SK-N-SH (cell line): ENCODE results near the gene SRP19. TPM values are rescaled to one million over a fixed set of nuclear protein-coding genes. Genes with fewer than 3 reads are reported as not detected.

Experiments
- CTCF ChIA-PET: fragments of 300-600, 350-600 bp; formaldehyde crosslinking; extraction: SDS; loops from one replicate; lab custom pipeline; 2021; lab: Yijun Ruan, JAX
- POLR2A ChIA-PET: fragments of 350-600 bp; sonication (Branson Sonifier 250); formaldehyde crosslinking; extraction: SDS; loops from one replicate; lab custom pipeline; 2020; ENCODE audit warnings: antibody characterized with exemption, inconsistent platforms; lab: Yijun Ruan, JAX
- DNase-seq: peaks from one replicate; pipeline ENCODE4 v3.0.0; 2012
- H2AFZ ChIP-seq: fragments of 200-600 bp; sonication (generic); 2 replicates; pipeline ENCODE4 v1.8.1; 2016; ENCODE audit warnings: antibody characterized with exemption, mild to moderate bottlenecking, low read depth
- H3F3A ChIP-seq: fragments of 200-600 bp; sonication (generic); replicated peaks from 2 replicates; pipeline ENCODE3; 2016; ENCODE audit warnings: antibody characterized with exemption, mild to moderate bottlenecking; ENCODE audit not compliant: insufficient read depth
- H3K27ac ChIP-seq, 2 experiments: fragments of 200-500 bp in 1 of 2; fragments of 200-600 bp in 1 of 2; sonication (Bioruptor generic) in 1 of 2; sonication (generic), shearing (Covaris generic) in 1 of 2; 2 replicates each; pipeline versions ENCODE4 v1.5.1 to v1.6.1; 2014 to 2016; ENCODE audit warnings: low read depth in 2 of 2, inconsistent platforms in 1 of 2, low read length in 1 of 2, mild to moderate bottlenecking in 1 of 2, mixed read lengths in 1 of 2
- H3K27me3 ChIP-seq: fragments of 200-600 bp; sonication (generic), shearing (Covaris generic); 2 replicates; pipeline ENCODE4 v1.6.1; 2016; ENCODE audit warnings: mixed run types; ENCODE audit not compliant: insufficient read depth
- H3K36me3 ChIP-seq, 2 experiments: fragments of 200-500 bp in 1 of 2; fragments of 200-600 bp in 1 of 2; sonication (Bioruptor generic) in 1 of 2; sonication (generic) in 1 of 2; replicated peaks in 1 of 2; 2 replicates each; pipeline versions ENCODE3 to v1.5.1; 2014 to 2016; ENCODE audit warnings: low read length in 1 of 2, mild to moderate bottlenecking in 1 of 2; ENCODE audit not compliant: insufficient read depth in 2 of 2, control insufficient read depth in 1 of 2
- H3K4me1 ChIP-seq, 2 experiments: fragments of 200-500 bp in 1 of 2; fragments of 200-600 bp in 1 of 2; sonication (Bioruptor generic) in 1 of 2; sonication (generic), shearing (Covaris generic) in 1 of 2; 2 replicates each; pipeline versions ENCODE4 v1.5.1 to v1.6.1; 2014 to 2016; ENCODE audit warnings: low read depth in 1 of 2, low read length in 1 of 2, mixed run types in 1 of 2; ENCODE audit not compliant: insufficient read depth in 2 of 2, control insufficient read depth in 1 of 2
- H3K4me2 ChIP-seq: fragments of 200-600 bp; sonication (generic), shearing (Covaris generic); 2 replicates; pipeline ENCODE4 v1.6.1; 2017; ENCODE audit warnings: mixed run types
- H3K4me3 ChIP-seq, 2 experiments: fragments of 200-500 bp in 1 of 2; fragments of 200-600 bp in 1 of 2; sonication (Bioruptor generic) in 1 of 2; sonication (generic), shearing (Covaris generic) in 1 of 2; 2 replicates each; pipeline versions ENCODE4 v1.5.1 to v1.8.1; 2014 to 2016; ENCODE audit warnings: low read depth in 2 of 2, inconsistent platforms in 1 of 2, low read length in 1 of 2, mild to moderate bottlenecking in 1 of 2, mixed read lengths in 1 of 2, moderate library complexity in 1 of 2
- H3K79me2 ChIP-seq: fragments of 200-600 bp; sonication (generic); 2 replicates; pipeline ENCODE4 v1.8.1; 2017; ENCODE audit warnings: mild to moderate bottlenecking; ENCODE audit not compliant: insufficient read depth
- H3K9ac ChIP-seq: fragments of 200-600 bp; sonication (generic); 2 replicates; pipeline ENCODE4 v1.6.1; 2017; ENCODE audit warnings: mixed run types
- H3K9me2 ChIP-seq: fragments of 200-600 bp; sonication (generic); 2 replicates; pipeline ENCODE4 v1.6.1; 2017; ENCODE audit warnings: mixed run types
- H3K9me3 ChIP-seq: fragments of 200-600 bp; sonication (generic); 2 replicates; pipeline ENCODE4 v1.6.1; 2017; ENCODE audit warnings: mixed run types, mild to moderate bottlenecking, moderate library complexity
- H4K20me1 ChIP-seq: fragments of 200-600 bp; sonication (generic); 2 replicates; pipeline ENCODE4 v1.6.1; 2017; ENCODE audit warnings: mild to moderate bottlenecking, mixed run types; ENCODE audit not compliant: insufficient read depth
- EP300 ChIP-seq, 2 experiments: IDR thresholded peaks; 2 replicates each; pipeline versions ENCODE4 v1.4.0 to v1.6.1; 2012; ENCODE audit warnings: borderline replicate concordance in 1 of 2, low read depth in 1 of 2, low read length in 1 of 2
- FOSL2 ChIP-seq: IDR thresholded peaks from 2 replicates; pipeline ENCODE4 v1.4.0; 2012; ENCODE audit warnings: low read depth, mild to moderate bottlenecking, moderate library complexity, borderline replicate concordance
- FOXJ3 ChIP-seq: sonication (generic); formaldehyde crosslinking; IDR thresholded peaks from 2 replicates; pipeline ENCODE4 v1.5.1; 2020; ENCODE audit warnings: mild to moderate bottlenecking, missing genetic modification reagents
- GABPA ChIP-seq: IDR thresholded peaks from 2 replicates; pipeline ENCODE4 v1.4.0; 2012; ENCODE audit warnings: low read depth, mild to moderate bottlenecking
- GATA2 ChIP-seq: sonication (generic); formaldehyde crosslinking; IDR thresholded peaks from 2 replicates; pipeline ENCODE4 v1.5.0; 2020; ENCODE audit warnings: mild to moderate bottlenecking, missing genetic modification reagents
- MEF2A ChIP-seq: IDR thresholded peaks from 2 replicates; pipeline ENCODE4 v1.4.0; 2012; ENCODE audit warnings: low read depth, borderline replicate concordance
- MXI1 ChIP-seq: IDR thresholded peaks from 2 replicates; pipeline ENCODE4 v1.6.1; 2012; ENCODE audit warnings: mild to moderate bottlenecking, low read depth, low read length, improper control_type of control experiment
- NRF1 ChIP-seq: IDR thresholded peaks from 2 replicates; pipeline ENCODE4 v1.6.1; 2012; ENCODE audit warnings: low read depth, mild to moderate bottlenecking, low read length
- RAD21 ChIP-seq: IDR thresholded peaks from 2 replicates; pipeline ENCODE4 v1.6.1; 2012; ENCODE audit warnings: mild to moderate bottlenecking, low read length
- RCOR1 ChIP-seq: fragments of 150-350 bp; IDR thresholded peaks from 2 replicates; pipeline ENCODE4 v1.6.1; 2017; ENCODE audit warnings: antibody characterized with exemption, low read length
- RFX5 ChIP-seq: IDR thresholded peaks from 2 replicates; pipeline ENCODE4 v1.6.1; 2012; ENCODE audit warnings: mild to moderate bottlenecking, improper control_type of control experiment, low read length
- RXRA ChIP-seq: IDR thresholded peaks from 2 replicates; pipeline ENCODE4 v1.4.0; 2012; ENCODE audit warnings: low read depth, mild to moderate bottlenecking, borderline replicate concordance
- TAF1 ChIP-seq: IDR thresholded peaks from 2 replicates; pipeline ENCODE4 v1.6.1; 2012; ENCODE audit warnings: low read depth, mild to moderate bottlenecking, low read length, moderate library complexity, borderline replicate concordance
- WGBS: methylation state at CpG from one replicate; pipeline ENCODE4 v1.1.6; 2017; ENCODE audit warnings: low lambda C conversion rate; 5-methylcytosine and 5-hydroxymethylcytosine counted together
- polyA plus RNA-seq, 3 experiments: library from polyadenylated mRNA; depleted of rRNA; stranded (reverse); fragments of >200 nt; gene quantifications; 2 replicates each; pipeline ENCODE4 v1.2.3, GENCODE V29; 2012
- TF ChIP-seq, protein P1 (sequence below): IDR thresholded peaks from 2 replicates; pipeline ENCODE4 v1.4.0; 2012; ENCODE audit warnings: low read depth, borderline replicate concordance
- TF ChIP-seq, protein P2 (sequence below): IDR thresholded peaks from 2 replicates; pipeline ENCODE4 v1.4.0; 2012; ENCODE audit warnings: low read depth
- TF ChIP-seq, protein P3 (sequence below): IDR thresholded peaks from 2 replicates; pipeline ENCODE4 v1.4.0; 2012; ENCODE audit warnings: low read depth, borderline replicate concordance
- TF ChIP-seq, protein P4 (sequence below): IDR thresholded peaks from 2 replicates; pipeline ENCODE4; 2012
- TF ChIP-seq, protein P5 (sequence below): fragments of 150-350 bp; IDR thresholded peaks from 2 replicates; pipeline ENCODE4 v1.6.1; 2016; ENCODE audit warnings: mild to moderate bottlenecking, low read depth, low read length

Gene SRP19
- polyA plus RNA-seq, 1 of the 3 experiments (the other 2 are of a cell fraction): 46.4 TPM

DNA sequence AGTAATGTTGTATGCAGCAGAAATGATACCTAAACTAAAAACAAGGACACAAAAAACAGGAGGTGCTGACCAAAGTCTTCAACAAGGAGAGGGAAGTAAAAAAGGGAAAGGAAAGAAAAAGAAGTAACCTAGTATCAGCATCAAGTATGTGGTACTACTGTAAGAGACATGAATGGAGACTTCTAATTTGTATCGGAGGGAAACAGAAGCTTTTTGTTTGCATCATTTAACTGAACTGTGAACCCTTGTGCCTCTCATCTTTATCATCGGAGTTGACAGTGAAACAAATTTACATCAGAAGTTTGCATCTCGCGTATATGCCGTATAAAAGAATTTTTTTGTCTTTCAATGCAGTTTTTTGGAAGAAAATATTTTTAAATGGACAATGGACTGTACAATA, 6.3 kb downstream of the SRP19 start:
- Histone ChIP-seq H3K36me3 (peaks cover 57 to 86% of the 10 kb centered on the region in 2 experiments), H3F3A (peaks cover 9% of the 10 kb centered on the region), H3K27me3 (no peaks in the 10 kb centered on the region), H3K79me2 (peaks cover 59% of the 10 kb centered on the region), H4K20me1 (peaks cover 16% of the 10 kb centered on the region), H3K9me3 (no peaks in the 10 kb centered on the region), H3K27ac (no peak overlapping the region), H3K9ac (no peak overlapping the region), H3K4me3 (no peak overlapping the region), H3K9me2 (no peaks in the 10 kb centered on the region), H3K4me2 (no peak overlapping the region), H3K4me1 (peaks cover 11 to 15% of the 10 kb centered on the region in 2 experiments; a peak in 3 of 4 replicates), H2AFZ (no peak overlapping the region)
- DNase-seq: no peak
- TF ChIP-seq MXI1 (no peak), RCOR1 (no peak), GABPA (no peak), RFX5 (no peak), TAF1 (no peak), NRF1 (no peak), FOXJ3 (CRISPR knock-in tag) (no peak), GATA2 (CRISPR knock-in tag) (no peak), RXRA (no peak), RAD21 (no peak)
- TF ChIP-seq, protein P1, sequence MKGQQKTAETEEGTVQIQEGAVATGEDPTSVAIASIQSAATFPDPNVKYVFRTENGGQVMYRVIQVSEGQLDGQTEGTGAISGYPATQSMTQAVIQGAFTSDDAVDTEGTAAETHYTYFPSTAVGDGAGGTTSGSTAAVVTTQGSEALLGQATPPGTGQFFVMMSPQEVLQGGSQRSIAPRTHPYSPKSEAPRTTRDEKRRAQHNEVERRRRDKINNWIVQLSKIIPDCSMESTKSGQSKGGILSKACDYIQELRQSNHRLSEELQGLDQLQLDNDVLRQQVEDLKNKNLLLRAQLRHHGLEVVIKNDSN: no peak
- TF ChIP-seq, protein P2, sequence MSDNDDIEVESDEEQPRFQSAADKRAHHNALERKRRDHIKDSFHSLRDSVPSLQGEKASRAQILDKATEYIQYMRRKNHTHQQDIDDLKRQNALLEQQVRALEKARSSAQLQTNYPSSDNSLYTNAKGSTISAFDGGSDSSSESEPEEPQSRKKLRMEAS: no peak
- TF ChIP-seq, protein P3, sequence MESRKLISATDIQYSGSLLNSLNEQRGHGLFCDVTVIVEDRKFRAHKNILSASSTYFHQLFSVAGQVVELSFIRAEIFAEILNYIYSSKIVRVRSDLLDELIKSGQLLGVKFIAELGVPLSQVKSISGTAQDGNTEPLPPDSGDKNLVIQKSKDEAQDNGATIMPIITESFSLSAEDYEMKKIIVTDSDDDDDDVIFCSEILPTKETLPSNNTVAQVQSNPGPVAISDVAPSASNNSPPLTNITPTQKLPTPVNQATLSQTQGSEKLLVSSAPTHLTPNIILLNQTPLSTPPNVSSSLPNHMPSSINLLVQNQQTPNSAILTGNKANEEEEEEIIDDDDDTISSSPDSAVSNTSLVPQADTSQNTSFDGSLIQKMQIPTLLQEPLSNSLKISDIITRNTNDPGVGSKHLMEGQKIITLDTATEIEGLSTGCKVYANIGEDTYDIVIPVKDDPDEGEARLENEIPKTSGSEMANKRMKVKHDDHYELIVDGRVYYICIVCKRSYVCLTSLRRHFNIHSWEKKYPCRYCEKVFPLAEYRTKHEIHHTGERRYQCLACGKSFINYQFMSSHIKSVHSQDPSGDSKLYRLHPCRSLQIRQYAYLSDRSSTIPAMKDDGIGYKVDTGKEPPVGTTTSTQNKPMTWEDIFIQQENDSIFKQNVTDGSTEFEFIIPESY: no peak
- TF ChIP-seq, protein P4, sequence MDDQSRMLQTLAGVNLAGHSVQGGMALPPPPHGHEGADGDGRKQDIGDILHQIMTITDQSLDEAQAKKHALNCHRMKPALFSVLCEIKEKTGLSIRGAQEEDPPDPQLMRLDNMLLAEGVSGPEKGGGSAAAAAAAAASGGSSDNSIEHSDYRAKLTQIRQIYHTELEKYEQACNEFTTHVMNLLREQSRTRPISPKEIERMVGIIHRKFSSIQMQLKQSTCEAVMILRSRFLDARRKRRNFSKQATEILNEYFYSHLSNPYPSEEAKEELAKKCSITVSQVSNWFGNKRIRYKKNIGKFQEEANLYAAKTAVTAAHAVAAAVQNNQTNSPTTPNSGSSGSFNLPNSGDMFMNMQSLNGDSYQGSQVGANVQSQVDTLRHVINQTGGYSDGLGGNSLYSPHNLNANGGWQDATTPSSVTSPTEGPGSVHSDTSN: no peak
- WGBS: 95% methylated on average over 5 of the region's 5 CpGs
- ChIA-PET CTCF (interaction anchor here (1.5 kb wide), 1 partner anchor 19 kb away, joined by 4 read pairs; no protein-coding TSS in a partner anchor), POLR2A (no interaction called here)

DNA sequence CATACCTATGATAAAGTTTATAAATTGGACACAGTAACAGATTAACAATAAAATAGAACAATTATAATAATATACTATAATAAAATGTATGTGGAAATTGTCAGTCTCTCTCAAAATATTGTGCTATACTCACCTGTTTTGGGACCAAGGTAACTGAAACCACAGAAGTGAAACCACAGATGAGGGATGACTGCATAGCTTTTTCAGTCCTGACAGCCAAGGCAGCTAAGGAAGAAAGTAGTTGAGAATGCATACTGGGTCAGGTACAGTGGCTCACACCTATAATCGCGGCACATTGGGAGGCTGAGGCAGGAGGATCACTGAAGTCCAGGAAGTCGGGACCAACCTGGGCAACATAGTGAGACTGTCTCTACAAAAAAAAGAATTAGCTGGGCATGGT, 8.9 kb downstream of the SRP19 start:
- TF ChIP-seq MXI1: no peak
- TF ChIP-seq, protein P5, sequence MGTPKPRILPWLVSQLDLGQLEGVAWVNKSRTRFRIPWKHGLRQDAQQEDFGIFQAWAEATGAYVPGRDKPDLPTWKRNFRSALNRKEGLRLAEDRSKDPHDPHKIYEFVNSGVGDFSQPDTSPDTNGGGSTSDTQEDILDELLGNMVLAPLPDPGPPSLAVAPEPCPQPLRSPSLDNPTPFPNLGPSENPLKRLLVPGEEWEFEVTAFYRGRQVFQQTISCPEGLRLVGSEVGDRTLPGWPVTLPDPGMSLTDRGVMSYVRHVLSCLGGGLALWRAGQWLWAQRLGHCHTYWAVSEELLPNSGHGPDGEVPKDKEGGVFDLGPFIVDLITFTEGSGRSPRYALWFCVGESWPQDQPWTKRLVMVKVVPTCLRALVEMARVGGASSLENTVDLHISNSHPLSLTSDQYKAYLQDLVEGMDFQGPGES: no peak
- no peak for TF ChIP-seq FOSL2
- TF ChIP-seq MEF2A: no peak
- TF ChIP-seq EP300 (IDR thresholded peaks at IDR 0.05; ENCODE audit: borderline replicate concordance in 1 of 2, low read depth in 1 of 2, low read length in 1 of 2): no peak
- WGBS: 90% methylated on average over 3 of the region's 3 CpGs
- peaks cover 47% of the 10 kb centered on the region for H3K79me2 ChIP-seq
- H3K9me3 ChIP-seq: no peaks in the 10 kb centered on the region
- no peak overlapping the region for H3K4me3 ChIP-seq
- DNase-seq: no peak
- H3K4me2 ChIP-seq: no peak overlapping the region
- POLR2A ChIA-PET: no interaction called here
- H3K9me2 ChIP-seq: no peaks in the 10 kb centered on the region
- no peaks in the 10 kb centered on the region for H3K27me3 ChIP-seq
- CTCF ChIA-PET: interaction anchor here (0.9 kb wide), 1 partner anchor 10 kb away, joined by 3 read pairs; no protein-coding TSS in a partner anchor
- H3K9ac ChIP-seq: no peak overlapping the region
- peaks cover 12% of the 10 kb centered on the region for H3F3A ChIP-seq
- no peak overlapping the region for H3K27ac ChIP-seq
- H3K36me3 ChIP-seq: peaks cover 33 to 69% of the 10 kb centered on the region in 2 experiments
- H3K4me1 ChIP-seq: no peaks in the 10 kb centered on the region
- no peaks in the 10 kb centered on the region; the same call in 1 of the 2 replicates for H4K20me1 ChIP-seq
- H2AFZ ChIP-seq: no peak overlapping the region
